Left ventricle myocardium inferior (tissue), 1 donor: Measurements from ENCODE around the gene HTR3E. TPM values are rescaled to one million over a fixed set of nuclear protein-coding genes. Genes with fewer than 3 reads are reported as not detected.

Source experiments
- DNase-seq: peaks from one replicate; pipeline ENCODE4 v3.0.0-alpha.2; 2020
- H3K27ac ChIP-seq: fragments of 200-600 bp; replicated peaks from 2 replicates; pipeline ENCODE4 v1.8.0; 2021
- H3K27me3 ChIP-seq: fragments of 200-600 bp; 2 replicates; pipeline ENCODE4 v1.8.0; 2021; ENCODE audit warnings: low read depth
- H3K36me3 ChIP-seq: fragments of 200-600 bp; 2 replicates; pipeline ENCODE4 v1.8.0; 2021
- H3K4me1 ChIP-seq: fragments of 200-600 bp; 2 replicates; pipeline ENCODE4 v1.8.0; 2021
- H3K4me3 ChIP-seq: fragments of 200-600 bp; 2 replicates; pipeline ENCODE4 v1.8.0; 2021; ENCODE audit warnings: mild to moderate bottlenecking, moderate library complexity
- H3K9me3 ChIP-seq: fragments of 200-600 bp; replicated peaks from 2 replicates; pipeline ENCODE4 v1.8.0; 2021
- intact Hi-C: fragments of 100-400 bp; cut with micrococcal nuclease; formaldehyde crosslinking; loops from one replicate; pipeline ENCODE4 v1.11.0; 2022
- total RNA-seq: library from RNA; stranded (reverse); fragmentation: NEBNext Ultra II Directional; extraction: Animal tissue kit (Norgen Biotek cat#: 25700); gene quantifications from one replicate; pipeline ENCODE4 v1.2.1, GENCODE V29; 2021
- TF ChIP-seq, protein P1 (sequence below): fragments of 200-600 bp; IDR thresholded peaks from 2 replicates; pipeline ENCODE4 v1.8.0; 2021; ENCODE audit warnings: antibody characterized with exemption, mild to moderate bottlenecking, borderline replicate concordance
- donor health status: DM: no; HTN: yes; CAD: no; lungs with severe emphysema.

Gene HTR3E
- total RNA-seq, 1 donor from 2014 or later: not detected

DNA sequence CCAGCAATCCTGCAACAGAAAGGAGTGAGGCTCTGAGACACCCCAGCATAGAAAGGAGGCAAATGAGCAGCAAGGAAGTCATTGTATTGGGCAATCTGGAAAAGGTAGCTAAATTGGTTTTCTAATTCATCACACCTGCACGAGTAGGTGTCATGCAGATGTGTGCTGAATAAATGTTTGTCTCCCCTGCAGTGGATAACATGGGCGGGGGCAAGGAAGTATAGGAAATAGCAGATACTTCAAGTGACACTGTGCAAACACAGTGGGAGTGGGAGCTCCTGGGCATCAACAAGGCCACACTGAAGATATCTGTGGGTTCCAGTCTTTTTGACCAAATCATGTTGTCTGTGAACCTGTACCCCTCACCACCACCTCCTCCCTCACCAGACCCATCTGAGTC lies 14.4 kb upstream of the HTR3E start:
- H3K36me3 ChIP-seq: no peaks in the 10 kb centered on the region
- intact Hi-C loops: no loop called here
- no peak for DNase-seq
- H3K9me3 ChIP-seq: no peaks in the 10 kb centered on the region
- TF ChIP-seq, protein P1, sequence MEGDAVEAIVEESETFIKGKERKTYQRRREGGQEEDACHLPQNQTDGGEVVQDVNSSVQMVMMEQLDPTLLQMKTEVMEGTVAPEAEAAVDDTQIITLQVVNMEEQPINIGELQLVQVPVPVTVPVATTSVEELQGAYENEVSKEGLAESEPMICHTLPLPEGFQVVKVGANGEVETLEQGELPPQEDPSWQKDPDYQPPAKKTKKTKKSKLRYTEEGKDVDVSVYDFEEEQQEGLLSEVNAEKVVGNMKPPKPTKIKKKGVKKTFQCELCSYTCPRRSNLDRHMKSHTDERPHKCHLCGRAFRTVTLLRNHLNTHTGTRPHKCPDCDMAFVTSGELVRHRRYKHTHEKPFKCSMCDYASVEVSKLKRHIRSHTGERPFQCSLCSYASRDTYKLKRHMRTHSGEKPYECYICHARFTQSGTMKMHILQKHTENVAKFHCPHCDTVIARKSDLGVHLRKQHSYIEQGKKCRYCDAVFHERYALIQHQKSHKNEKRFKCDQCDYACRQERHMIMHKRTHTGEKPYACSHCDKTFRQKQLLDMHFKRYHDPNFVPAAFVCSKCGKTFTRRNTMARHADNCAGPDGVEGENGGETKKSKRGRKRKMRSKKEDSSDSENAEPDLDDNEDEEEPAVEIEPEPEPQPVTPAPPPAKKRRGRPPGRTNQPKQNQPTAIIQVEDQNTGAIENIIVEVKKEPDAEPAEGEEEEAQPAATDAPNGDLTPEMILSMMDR: no peak
- H3K4me1 ChIP-seq: no peaks in the 10 kb centered on the region
- H3K4me3 ChIP-seq: no peak overlapping the region
- H3K27ac ChIP-seq: no peak overlapping the region
- peaks cover 3% of the 10 kb centered on the region for H3K27me3 ChIP-seq

DNA sequence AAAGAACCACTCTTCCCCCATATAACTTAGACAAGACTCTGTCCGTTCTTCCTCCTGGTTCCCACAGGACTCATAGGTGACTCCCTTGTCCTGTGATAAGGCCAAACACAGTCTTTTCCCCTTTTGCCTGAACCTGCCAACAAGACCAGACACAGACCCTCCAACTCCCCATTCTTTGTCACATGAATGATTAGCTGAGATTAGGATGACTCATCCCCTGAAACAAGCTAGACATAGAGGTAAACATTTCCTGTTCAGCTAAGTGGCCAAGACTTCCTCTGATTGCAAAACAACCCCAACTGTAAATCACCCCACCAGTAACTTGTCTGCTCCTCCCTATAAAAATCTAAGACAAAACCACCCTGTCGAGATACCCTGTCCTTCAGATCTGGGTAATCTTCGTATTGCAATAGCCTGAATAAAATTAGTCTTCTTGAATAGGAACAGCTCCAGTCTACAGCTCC lies 11.4 kb upstream of the HTR3E start:
- Histone ChIP-seq H3K27me3 (peaks cover 3% of the 10 kb centered on the region), H3K27ac (no peak overlapping the region), H3K9me3 (no peaks in the 10 kb centered on the region), H3K36me3 (no peaks in the 10 kb centered on the region), H3K4me3 (no peak overlapping the region), H3K4me1 (no peaks in the 10 kb centered on the region)
- DNase-seq: no peak
- TF ChIP-seq, protein P1: no peak
- intact Hi-C loops: no loop called here

DNA sequence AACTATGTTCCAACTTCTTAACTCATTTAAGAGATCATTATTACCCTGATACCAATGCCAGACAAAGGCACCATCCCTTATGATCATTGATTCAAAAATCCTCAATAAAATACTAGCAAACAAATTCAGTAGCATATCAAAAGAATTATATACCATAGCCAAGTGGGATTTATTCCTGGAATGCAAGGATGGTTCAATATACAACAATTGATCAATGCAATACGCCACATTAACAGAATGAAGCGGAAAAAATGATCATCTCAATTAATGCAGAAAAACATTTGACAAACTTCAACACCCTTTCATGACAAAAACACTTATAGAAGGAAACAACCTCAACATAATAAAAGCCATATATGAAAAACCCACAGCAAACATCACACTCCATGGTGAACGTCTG lies 4.7 kb upstream of the HTR3E start:
- H3K27ac ChIP-seq: no peak overlapping the region
- intact Hi-C loops: no loop called here
- no peak for DNase-seq
- no peaks in the 10 kb centered on the region for H3K36me3 ChIP-seq
- TF ChIP-seq, protein P1: no peak
- H3K4me1 ChIP-seq: no peaks in the 10 kb centered on the region
- peaks cover 31% of the 10 kb centered on the region for H3K9me3 ChIP-seq
- H3K27me3 ChIP-seq: peaks cover 9% of the 10 kb centered on the region
- no peak overlapping the region for H3K4me3 ChIP-seq

DNA sequence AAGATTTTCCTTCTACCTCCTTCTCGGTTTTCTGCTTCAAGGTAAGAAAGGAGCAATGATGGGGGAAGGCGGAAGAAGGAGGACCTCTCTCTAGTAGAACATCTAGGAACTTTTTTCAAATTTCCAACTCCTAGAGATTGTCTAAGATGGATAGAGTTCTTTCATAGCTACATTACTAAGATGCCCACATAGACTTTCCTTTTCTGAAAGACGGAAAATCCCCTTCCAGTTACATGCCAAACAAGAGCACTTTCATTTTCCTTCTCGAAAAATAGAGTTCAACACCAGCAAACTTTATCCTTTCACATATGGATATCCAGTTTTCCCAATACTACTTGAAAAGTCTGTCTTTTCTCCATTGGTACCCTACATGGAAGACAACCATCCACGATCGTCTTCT lies 692 bp downstream of the HTR3E start:
- no peak overlapping the region for H3K4me3 ChIP-seq
- no peaks in the 10 kb centered on the region for H3K4me1 ChIP-seq
- no peak overlapping the region for H3K27ac ChIP-seq
- intact Hi-C loops: no loop called here
- peaks cover 27% of the 10 kb centered on the region for H3K27me3 ChIP-seq
- TF ChIP-seq, protein P1: no peak
- no peak for DNase-seq
- H3K9me3 ChIP-seq: peaks cover 10% of the 10 kb centered on the region
- H3K36me3 ChIP-seq: no peaks in the 10 kb centered on the region

DNA sequence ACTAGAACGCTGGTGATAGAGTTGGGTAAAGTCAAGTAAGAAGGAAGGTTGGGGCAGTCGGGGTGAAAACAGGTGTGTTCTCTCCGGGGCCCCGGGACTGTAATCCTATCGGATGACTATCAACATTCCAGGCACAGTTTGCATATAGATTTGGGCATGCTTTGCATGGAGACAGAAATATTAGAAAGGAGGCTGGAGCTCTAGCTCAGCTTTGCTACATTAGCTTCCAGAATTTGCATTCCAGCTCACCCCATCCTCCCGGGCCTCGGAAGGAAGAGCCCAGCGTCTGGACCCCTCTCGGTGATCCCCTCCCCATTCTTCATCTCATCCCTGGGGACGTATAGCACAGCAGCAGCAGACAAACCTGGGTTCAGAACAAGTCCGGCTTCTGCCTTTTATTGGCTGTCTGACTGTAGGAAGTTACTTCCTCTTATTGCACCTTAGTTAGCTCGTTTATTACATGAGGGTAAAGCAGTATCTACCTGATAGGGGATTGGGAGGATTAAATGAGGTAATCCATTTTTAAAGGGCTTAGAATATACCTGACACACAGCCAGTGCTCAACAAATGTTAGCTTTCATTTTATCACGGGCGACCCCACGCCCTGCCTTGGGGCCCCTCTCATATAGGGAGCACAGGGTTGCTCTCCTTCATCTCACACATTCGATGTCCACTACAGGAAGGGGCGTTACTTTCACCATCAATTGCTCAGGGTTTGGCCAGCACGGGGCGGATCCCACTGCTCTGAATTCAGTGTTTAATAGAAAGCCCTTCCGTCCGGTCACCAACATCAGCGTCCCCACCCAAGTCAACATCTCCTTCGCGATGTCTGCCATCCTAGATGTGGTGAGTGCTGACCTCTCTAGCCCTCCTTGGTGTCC lies 3.2 kb downstream of the HTR3E start:
- intact Hi-C loops: no loop called here

More for the DNA sequence above, 3.2 kb downstream of the HTR3E start:
- Histone ChIP-seq H3K36me3 (no peaks in the 10 kb centered on the region), H3K27ac (no peak overlapping the region), H3K9me3 (no peaks in the 10 kb centered on the region), H3K4me3 (no peak overlapping the region), H3K27me3 (peaks cover 21% of the 10 kb centered on the region), H3K4me1 (no peaks in the 10 kb centered on the region)
- TF ChIP-seq, protein P1: no peak
- DNase-seq: no peak
